GM12878 (cell line): Measurements from ENCODE around the gene FADS1. TPM values are rescaled to one million over a fixed set of nuclear protein-coding genes. Genes with fewer than 3 reads are reported as not detected.

Experiments
- ATAC-seq: fragments of 200-7000 bp; cut with Tn5 transposase; 3 replicates; pipeline ENCODE4 v1.9.1; 2020; ENCODE audit warnings: mild to moderate bottlenecking, moderate library complexity
- BruUV-seq: library from RNA; stranded (reverse); fragments of 400-500 nt; replicated peaks from 2 replicates; lab custom pipeline; 2021; lab: Mats Ljungman, UMichigan
- CTCF ChIA-PET: fragments of 300-600 bp; sonication (Branson Sonifier 250); formaldehyde crosslinking; extraction: SDS; loops from one replicate; lab custom pipeline; 2021; ENCODE audit warnings: inconsistent platforms; lab: Yijun Ruan, JAX
- POLR2A ChIA-PET: fragments of 350-600 bp; formaldehyde crosslinking; extraction: SDS; loops from one replicate; lab custom pipeline; 2021; ENCODE audit warnings: inconsistent platforms; lab: Charles Lee
- RAD21 ChIA-PET: fragments of 300-600 bp; sonication (Branson Sonifier 250); formaldehyde crosslinking; loops from one replicate; lab custom pipeline; 2023; ENCODE audit warnings: antibody characterized with exemption; ENCODE audit not compliant: unreplicated experiment; lab: Charles Lee
- SMC1A ChIA-PET: fragments of 300-600 bp; sonication (Branson Sonifier 250); formaldehyde crosslinking; loops from one replicate; lab custom pipeline; 2023; ENCODE audit not compliant: unreplicated experiment, uncharacterized antibody; lab: Charles Lee
- DNase-seq: peaks from one replicate; pipeline ENCODE4 v3.0.0-alpha.2; 2011; ENCODE audit warnings: low read depth, low spot score
- FAIRE-seq: peaks from 3 replicates; lab custom pipeline; 2011; peaks lifted over from hg19 to GRCh38; lab: Jason Lieb, UNC
- H2AFZ ChIP-seq: 2 replicates; pipeline ENCODE4 v1.6.0; 2011; ENCODE audit warnings: low read depth, low read length, control low read depth; ENCODE audit not compliant: control insufficient read depth
- H3K27ac ChIP-seq: 2 replicates; pipeline ENCODE4 v1.5.1; 2011; ENCODE audit warnings: control low read depth; ENCODE audit not compliant: control insufficient read depth, insufficient read depth
- H3K27me3 ChIP-seq, 2 experiments: replicated peaks in 1 of 2; 2 replicates each; pipeline versions ENCODE4 v1.6.0 to v1.6.1; 2011; ENCODE audit warnings: low read length in 1 of 2; ENCODE audit not compliant: control insufficient read depth in 2 of 2, insufficient read depth in 2 of 2
- H3K36me3 ChIP-seq, 2 experiments: 2 replicates each; pipeline ENCODE4 v1.5.1; 2011; ENCODE audit warnings: low read length in 1 of 2; ENCODE audit not compliant: control insufficient read depth in 2 of 2, insufficient read depth in 2 of 2
- H3K4me1 ChIP-seq: 2 replicates; pipeline ENCODE4 v1.6.1; 2011; ENCODE audit warnings: mild to moderate bottlenecking, low read length, moderate library complexity, mixed read lengths; ENCODE audit not compliant: control insufficient read depth, insufficient read depth
- H3K4me2 ChIP-seq: 2 replicates; pipeline ENCODE4 v1.6.0; 2011; ENCODE audit warnings: control low read depth; ENCODE audit not compliant: control insufficient read depth, insufficient read depth
- H3K4me3 ChIP-seq: fragments of 200-600 bp; sonication (generic); 2 replicates; pipeline ENCODE4 v1.5.1; 2016
- H3K79me2 ChIP-seq: 2 replicates; pipeline ENCODE4 v1.6.0; 2011; ENCODE audit warnings: low read length; ENCODE audit not compliant: control insufficient read depth, insufficient read depth
- H3K9ac ChIP-seq: 2 replicates; pipeline ENCODE4 v1.8.0; 2011; ENCODE audit warnings: low read length, control low read depth, mixed read lengths; ENCODE audit not compliant: control insufficient read depth, insufficient read depth
- H3K9me3 ChIP-seq: replicated peaks from 3 replicates; pipeline ENCODE4 v1.5.1; 2011; ENCODE audit warnings: mild to moderate bottlenecking, low read length; ENCODE audit not compliant: control insufficient read depth, insufficient read depth
- H4K20me1 ChIP-seq: 2 replicates; pipeline ENCODE4 v1.6.0; 2011; ENCODE audit not compliant: control insufficient read depth, insufficient read depth
- FOXM1 ChIP-seq: IDR thresholded peaks from 2 replicates; pipeline ENCODE4 v1.6.1; 2012; ENCODE audit warnings: low read depth, mild to moderate bottlenecking, inconsistent platforms, low read length, moderate library complexity
- KLF5 ChIP-seq: fragments of 450-650 bp; IDR thresholded peaks from 2 replicates; pipeline ENCODE4 v1.6.1; 2014; ENCODE audit warnings: mild to moderate bottlenecking; ENCODE audit not compliant: partially characterized antibody
- NFIC ChIP-seq: IDR thresholded peaks from 2 replicates; pipeline ENCODE4 v1.6.1; 2012; ENCODE audit warnings: low read depth, mild to moderate bottlenecking, inconsistent platforms, low read length, moderate library complexity
- NR2F1 ChIP-seq: fragments of 450-650 bp; conservative IDR thresholded peaks from 2 replicates; pipeline ENCODE4 v1.6.1; 2017; ENCODE audit warnings: mild to moderate bottlenecking
- PAX8 ChIP-seq: fragments of 450-650 bp; IDR thresholded peaks from 2 replicates; pipeline ENCODE4 v1.6.1; 2017; ENCODE audit warnings: mild to moderate bottlenecking, moderate library complexity
- SIN3A ChIP-seq: IDR thresholded peaks from 2 replicates; pipeline ENCODE4 v1.6.1; 2012; ENCODE audit warnings: low read depth, low read length, improper control_type of control experiment
- SMAD1 ChIP-seq: fragments of 450-650 bp; IDR thresholded peaks from 2 replicates; pipeline ENCODE4 v1.6.1; 2018; ENCODE audit warnings: mild to moderate bottlenecking, low read depth; ENCODE audit not compliant: partially characterized antibody
- STAT3 ChIP-seq: IDR thresholded peaks from 2 replicates; pipeline ENCODE4 v1.6.1; 2011; ENCODE audit warnings: low read depth, low read length, improper control_type of control experiment
- WGBS: methylation state at CpG from one replicate; pipeline ENCODE4 v1.1.6; 2016; ENCODE audit warnings: low lambda C conversion rate; ENCODE audit not compliant: insufficient replicate concordance, insufficient coverage; ENCODE audit errors: missing lambda C conversion rate; 5-methylcytosine and 5-hydroxymethylcytosine counted together
- in situ Hi-C: fragments of 300-500 bp; cut with MboI; formaldehyde crosslinking; loops from 9 replicates; pipeline ENCODE4 v1.14.3; 2018; ENCODE audit warnings: mixed read lengths
- intact Hi-C: fragments of 100-400 bp; cut with micrococcal nuclease; formaldehyde crosslinking; loops from one replicate; pipeline ENCODE4 v1.14.2; 2022; ENCODE audit not compliant: unreplicated experiment
- polyA plus RNA-seq, 11 experiments: library from polyadenylated mRNA; depleted of rRNA in 4 of 11; unstranded in 6 of 11; stranded (reverse) in 5 of 11; fragments of >200 nt; fragmentation: Nextera tagmentation in 4 of 11; fragmentation: Illumina TruSeq in 1 of 11; extraction: Ambion mirVana in 4 of 11; extraction: Trizol in 1 of 11; gene quantifications; 1 replicate in 1 of 11; 2 replicates in 10 of 11; pipeline versions ENCODE4 v1.2.1 to v1.2.3, GENCODE V29; 2011 to 2016; ENCODE audit warnings: inconsistent platforms in 2 of 11, missing spikeins in 2 of 11, low read depth in 1 of 11
- total RNA-seq, 4 experiments: library from RNA; depleted of rRNA in 3 of 4; stranded (reverse); fragments of >200 nt in 3 of 4; fragmentation: Illumina TruSeq in 1 of 4; extraction: Trizol in 1 of 4; gene quantifications; 2 replicates each; pipeline versions ENCODE4 v1.2.1 to v1.2.3, GENCODE V29; 2013 to 2021
- TF ChIP-seq, protein P1 (sequence below), 3 experiments: IDR thresholded peaks in 2 of 3; conservative IDR thresholded peaks in 1 of 3; 2 replicates each; pipeline ENCODE4 v1.5.1; 2011; ENCODE audit warnings: low read depth in 3 of 3, low read length in 3 of 3, mild to moderate bottlenecking in 3 of 3, control low read depth in 2 of 3, moderate library complexity in 2 of 3, inconsistent platforms in 1 of 3, mixed read lengths in 1 of 3; ENCODE audit not compliant: control insufficient read depth in 2 of 3, insufficient read depth in 1 of 3; ENCODE audit errors: extremely low read depth in 1 of 3
- TF ChIP-seq, protein P2 (sequence below): fragments of 450-650 bp; conservative IDR thresholded peaks from 2 replicates; pipeline ENCODE4 v1.6.1; 2017; ENCODE audit warnings: mild to moderate bottlenecking, moderate library complexity

FADS1 gene
- total and polyA plus RNA-seq, 10 of the 15 experiments (the other 5 are each of a cell fraction or from before 2014, with no cell fraction given): 8.8 to 73.9 (median 39.0) TPM

DNA sequence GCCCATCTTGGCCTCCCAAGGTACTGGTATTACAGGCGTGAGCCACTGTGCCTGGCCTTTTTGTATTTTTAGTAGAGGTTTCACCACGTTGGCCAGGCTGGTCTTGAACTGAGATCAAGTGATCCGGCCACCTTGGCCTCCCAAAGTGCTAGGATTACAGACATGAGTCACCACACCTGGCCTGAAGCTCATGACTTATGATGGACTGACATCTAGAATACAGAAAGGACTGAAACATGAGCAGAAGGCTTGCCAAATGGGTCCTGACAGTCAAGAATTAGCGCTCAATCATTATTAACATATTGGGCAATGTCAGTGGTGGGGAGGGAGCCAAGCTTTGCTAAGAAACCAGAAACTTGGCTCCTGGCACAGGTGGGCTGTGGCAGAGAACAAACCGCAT lies 5.0 kb downstream of the FADS1 start:
- ATAC-seq: no peak
- ChIA-PET SMC1A (interaction anchor here (1.3 kb wide), 2 partner anchors 12 to 22 kb away, joined by 3 to 4 read pairs; no protein-coding TSS in a partner anchor), CTCF (interaction anchor here (1.2 to 10.8 kb wide), 3 partner anchors 14 to 24 kb away, joined by 3 to 141 read pairs (median 4); partner anchors contain the start of gene FADS2), POLR2A (interaction anchor here (1.1 to 1.3 kb wide), 3 partner anchors 14 to 22 kb away, joined by 3 to 6 read pairs (median 6); no protein-coding TSS in a partner anchor), RAD21 (no interaction called here)
- no peak overlapping the region for H3K9ac ChIP-seq
- no peak overlapping the region for H3K4me3 ChIP-seq
- no peak overlapping the region for H3K27ac ChIP-seq
- H3K36me3 ChIP-seq: peaks cover 0 to 8% of the 10 kb centered on the region in 2 experiments; a peak in 2 of 4 replicates
- H3K79me2 ChIP-seq: peaks cover 21% of the 10 kb centered on the region
- intact Hi-C loops: no loop called here
- FAIRE-seq: no peak
- no peak for TF ChIP-seq STAT3
- TF ChIP-seq NFIC: no peak
- TF ChIP-seq PAX8: no peak
- TF ChIP-seq KLF5: no peak
- no peak for TF ChIP-seq SIN3A
- TF ChIP-seq, protein P1, sequence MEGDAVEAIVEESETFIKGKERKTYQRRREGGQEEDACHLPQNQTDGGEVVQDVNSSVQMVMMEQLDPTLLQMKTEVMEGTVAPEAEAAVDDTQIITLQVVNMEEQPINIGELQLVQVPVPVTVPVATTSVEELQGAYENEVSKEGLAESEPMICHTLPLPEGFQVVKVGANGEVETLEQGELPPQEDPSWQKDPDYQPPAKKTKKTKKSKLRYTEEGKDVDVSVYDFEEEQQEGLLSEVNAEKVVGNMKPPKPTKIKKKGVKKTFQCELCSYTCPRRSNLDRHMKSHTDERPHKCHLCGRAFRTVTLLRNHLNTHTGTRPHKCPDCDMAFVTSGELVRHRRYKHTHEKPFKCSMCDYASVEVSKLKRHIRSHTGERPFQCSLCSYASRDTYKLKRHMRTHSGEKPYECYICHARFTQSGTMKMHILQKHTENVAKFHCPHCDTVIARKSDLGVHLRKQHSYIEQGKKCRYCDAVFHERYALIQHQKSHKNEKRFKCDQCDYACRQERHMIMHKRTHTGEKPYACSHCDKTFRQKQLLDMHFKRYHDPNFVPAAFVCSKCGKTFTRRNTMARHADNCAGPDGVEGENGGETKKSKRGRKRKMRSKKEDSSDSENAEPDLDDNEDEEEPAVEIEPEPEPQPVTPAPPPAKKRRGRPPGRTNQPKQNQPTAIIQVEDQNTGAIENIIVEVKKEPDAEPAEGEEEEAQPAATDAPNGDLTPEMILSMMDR (IDR thresholded peaks at IDR 0.05 in 2 of 3, conservative IDR thresholded peaks at IDR 0.05 in 1 of 3; ENCODE audit: control insufficient read depth in 2 of 3, extremely low read depth in 1 of 3, insufficient read depth in 1 of 3, low read depth in 3 of 3, low read length in 3 of 3): no peak
- no peak for TF ChIP-seq SMAD1
- no peak for TF ChIP-seq FOXM1
- TF ChIP-seq, protein P2, sequence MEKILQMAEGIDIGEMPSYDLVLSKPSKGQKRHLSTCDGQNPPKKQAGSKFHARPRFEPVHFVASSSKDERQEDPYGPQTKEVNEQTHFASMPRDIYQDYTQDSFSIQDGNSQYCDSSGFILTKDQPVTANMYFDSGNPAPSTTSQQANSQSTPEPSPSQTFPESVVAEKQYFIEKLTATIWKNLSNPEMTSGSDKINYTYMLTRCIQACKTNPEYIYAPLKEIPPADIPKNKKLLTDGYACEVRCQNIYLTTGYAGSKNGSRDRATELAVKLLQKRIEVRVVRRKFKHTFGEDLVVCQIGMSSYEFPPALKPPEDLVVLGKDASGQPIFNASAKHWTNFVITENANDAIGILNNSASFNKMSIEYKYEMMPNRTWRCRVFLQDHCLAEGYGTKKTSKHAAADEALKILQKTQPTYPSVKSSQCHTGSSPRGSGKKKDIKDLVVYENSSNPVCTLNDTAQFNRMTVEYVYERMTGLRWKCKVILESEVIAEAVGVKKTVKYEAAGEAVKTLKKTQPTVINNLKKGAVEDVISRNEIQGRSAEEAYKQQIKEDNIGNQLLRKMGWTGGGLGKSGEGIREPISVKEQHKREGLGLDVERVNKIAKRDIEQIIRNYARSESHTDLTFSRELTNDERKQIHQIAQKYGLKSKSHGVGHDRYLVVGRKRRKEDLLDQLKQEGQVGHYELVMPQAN: no peak
- TF ChIP-seq NR2F1: no peak
- no peak overlapping the region for H3K4me2 ChIP-seq
- in situ Hi-C loops: no loop called here
- H2AFZ ChIP-seq: no peak overlapping the region
- no peaks in the 10 kb centered on the region for H3K9me3 ChIP-seq
- DNase-seq: no peak
- BruUV-seq: no TSS peak
- 63% methylated on average over 5 of the region's 5 CpGs for WGBS
- no peaks in the 10 kb centered on the region for H3K27me3 ChIP-seq
- no peaks in the 10 kb centered on the region for H4K20me1 ChIP-seq
- no peaks in the 10 kb centered on the region; the same call in 1 of the 2 replicates for H3K4me1 ChIP-seq
